ENCODE data around the gene CACNA1H.

DNA sequence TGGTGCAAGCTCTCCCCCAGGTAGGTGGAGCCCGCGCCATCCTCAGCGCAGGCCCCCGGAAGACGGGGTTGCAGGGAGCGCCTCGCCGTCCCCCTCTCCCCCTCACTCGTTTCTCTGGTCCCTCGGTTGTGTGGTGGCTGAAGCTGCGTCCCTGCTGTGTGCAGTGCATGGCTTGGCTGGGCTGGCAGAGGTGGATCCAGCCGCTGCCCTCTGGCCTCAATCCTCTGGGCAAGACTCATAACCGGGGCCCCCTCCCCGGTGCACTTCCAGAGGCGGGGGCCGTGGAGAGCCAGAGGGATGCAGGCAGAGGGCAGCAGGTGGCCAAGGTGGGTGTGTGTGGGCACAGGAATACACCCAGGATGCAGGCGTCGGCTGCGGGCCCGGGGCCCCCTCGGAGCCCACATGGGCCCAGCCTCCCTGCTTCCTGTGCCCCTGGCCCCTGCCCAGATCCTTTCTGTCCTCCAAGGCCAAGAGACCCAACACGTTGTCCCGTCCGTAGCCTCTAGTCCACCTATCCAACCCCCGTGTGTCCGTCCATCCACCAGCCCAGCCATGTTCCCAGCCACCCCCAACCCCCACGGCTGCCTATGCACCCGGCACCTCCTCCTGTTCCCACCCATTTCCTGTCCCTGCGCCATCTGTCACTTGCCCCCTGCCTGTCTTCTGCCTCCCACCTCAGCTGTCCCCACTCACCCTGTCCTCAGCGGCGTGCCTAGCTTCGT, 62.8 kb downstream of the CACNA1H start:
- TF ChIP-seq, protein P1, sequence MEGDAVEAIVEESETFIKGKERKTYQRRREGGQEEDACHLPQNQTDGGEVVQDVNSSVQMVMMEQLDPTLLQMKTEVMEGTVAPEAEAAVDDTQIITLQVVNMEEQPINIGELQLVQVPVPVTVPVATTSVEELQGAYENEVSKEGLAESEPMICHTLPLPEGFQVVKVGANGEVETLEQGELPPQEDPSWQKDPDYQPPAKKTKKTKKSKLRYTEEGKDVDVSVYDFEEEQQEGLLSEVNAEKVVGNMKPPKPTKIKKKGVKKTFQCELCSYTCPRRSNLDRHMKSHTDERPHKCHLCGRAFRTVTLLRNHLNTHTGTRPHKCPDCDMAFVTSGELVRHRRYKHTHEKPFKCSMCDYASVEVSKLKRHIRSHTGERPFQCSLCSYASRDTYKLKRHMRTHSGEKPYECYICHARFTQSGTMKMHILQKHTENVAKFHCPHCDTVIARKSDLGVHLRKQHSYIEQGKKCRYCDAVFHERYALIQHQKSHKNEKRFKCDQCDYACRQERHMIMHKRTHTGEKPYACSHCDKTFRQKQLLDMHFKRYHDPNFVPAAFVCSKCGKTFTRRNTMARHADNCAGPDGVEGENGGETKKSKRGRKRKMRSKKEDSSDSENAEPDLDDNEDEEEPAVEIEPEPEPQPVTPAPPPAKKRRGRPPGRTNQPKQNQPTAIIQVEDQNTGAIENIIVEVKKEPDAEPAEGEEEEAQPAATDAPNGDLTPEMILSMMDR (IDR thresholded peaks at IDR 0.05): no peak
- TF ChIP-seq POLR2A (IDR thresholded peaks at IDR 0.05) (no peak), EP300 (IDR thresholded peaks at IDR 0.05) (no peak), POLR2AphosphoS5 (IDR thresholded peaks at IDR 0.05) (no peak)
